Thoracic aorta endothelial cell (primary cell): ENCODE results near the gene LSM7. TPM values are rescaled to one million over a fixed set of nuclear protein-coding genes. Genes with fewer than 3 reads are reported as not detected.

Experiments used
- total RNA-seq: library from RNA; depleted of rRNA; stranded (reverse); fragments of >200 nt; gene quantifications from 2 replicates; pipeline ENCODE4 v1.2.3, GENCODE V29; 2012

The LSM7 gene
- total RNA-seq: 145 and 168 TPM in 2 replicates

DNA sequence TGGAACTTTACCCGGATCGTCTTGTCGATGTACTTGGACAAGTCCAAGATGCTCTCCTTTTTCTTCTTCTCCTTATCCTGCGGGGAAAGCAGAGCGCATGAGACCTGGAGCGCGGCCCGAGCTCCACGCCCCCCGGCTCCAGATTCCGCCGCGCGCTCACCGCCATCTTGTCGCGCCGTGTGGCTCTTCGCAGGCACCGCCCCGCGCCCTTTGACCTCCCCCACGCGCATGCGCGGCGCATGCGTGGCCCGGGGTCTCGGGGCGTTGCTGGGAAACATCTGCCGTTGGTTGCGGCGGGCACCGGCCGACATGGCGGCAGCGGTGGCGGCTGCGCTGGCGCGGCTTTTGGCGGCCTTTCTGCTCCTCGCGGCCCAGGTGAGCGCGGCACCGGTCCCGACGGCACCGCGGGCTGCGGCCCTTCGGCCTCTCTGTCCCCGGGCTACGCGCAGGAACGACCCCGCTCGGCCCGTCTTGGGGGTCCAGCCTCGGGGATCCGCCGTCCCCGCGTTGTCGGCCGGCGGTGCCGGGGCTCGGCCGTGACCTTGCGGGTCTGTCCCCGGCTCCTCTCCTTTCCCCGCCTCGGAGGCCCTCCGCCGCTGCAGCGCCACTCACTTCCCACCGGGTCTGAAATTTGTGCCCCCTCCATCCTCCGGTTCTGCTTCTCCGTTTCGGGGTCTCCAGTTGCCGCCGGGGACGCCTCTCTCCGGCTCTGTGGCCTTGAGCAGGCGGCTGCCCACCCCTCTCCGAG is at the start of gene LSM7, which contains the start of gene SPPL2B:
LSM7 (minus strand) TSS at position 186 of the 748 bp plus-strand sequence; CDS start at position 166, 20 bp downstream.
SPPL2B (plus strand) TSS at position 284 of the 748 bp plus-strand sequence; CDS start at position 310, 26 bp downstream.

DNA sequence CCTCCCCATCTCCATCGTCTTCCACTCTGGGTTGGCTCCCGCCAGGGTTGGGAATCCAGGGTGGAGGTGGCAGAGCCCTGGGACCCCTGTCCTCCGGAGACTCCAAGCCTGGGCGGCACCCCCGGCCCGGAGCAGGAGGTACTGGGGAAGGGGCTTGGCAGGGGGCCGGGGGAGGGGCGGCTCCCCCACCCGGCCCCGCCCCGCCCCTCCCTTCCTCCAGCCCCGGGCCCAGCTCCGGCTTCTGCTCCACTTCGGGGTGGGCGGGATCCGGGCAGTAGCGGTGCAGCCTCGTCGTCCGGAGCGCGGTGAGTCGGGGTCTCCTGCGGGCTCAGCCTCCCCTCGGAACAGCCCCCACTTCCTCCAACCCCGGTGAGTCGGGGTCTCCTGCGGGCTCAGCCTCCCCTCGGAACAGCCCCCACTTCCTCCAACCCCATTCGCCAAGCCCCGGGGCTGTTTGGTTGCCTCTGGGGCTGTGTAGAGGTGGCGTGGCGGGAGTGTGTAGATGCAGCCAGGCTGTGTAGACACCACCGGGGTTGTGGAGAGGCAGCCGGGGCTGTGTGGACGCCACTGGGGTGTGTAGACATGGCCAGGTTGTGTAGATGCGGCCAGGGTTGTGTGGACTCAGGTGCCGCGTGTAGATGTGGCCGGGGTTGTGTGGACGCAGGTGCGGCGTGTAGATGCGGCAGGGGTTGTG is 31.8 kb upstream of the LSM7 start, which contains the start of gene TMPRSS9:
TMPRSS9 (plus strand) TSS at position 274 of the 694 bp plus-strand sequence. CDS start 29,521 bp downstream, outside the sequence.

DNA sequence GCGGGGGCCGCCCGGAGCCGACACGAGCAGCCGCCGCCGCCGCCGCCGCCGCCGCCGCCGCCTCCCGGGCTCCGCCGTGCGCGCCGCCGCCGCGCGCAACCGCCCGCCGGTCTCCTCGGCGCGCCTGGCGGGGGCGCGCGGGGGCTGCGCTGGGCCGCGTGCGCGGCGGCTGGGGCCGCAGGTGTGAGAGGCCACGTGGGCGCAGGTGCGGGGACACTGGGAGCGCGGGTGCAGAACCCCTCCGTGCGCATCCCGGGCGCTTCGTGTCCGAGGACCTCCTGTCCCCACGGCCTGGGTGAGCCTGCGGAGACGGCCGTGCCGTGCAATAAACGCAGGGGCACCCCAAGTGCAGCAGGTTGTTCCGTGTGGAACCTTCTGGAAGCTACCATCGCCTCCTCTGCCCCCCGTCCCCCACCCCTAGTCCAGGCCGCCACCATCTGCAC is 20.3 kb downstream of the LSM7 start, which contains the start of gene LINGO3:
LINGO3 (minus strand) TSS at position 41 of the 443 bp plus-strand sequence. CDS start 16,378 bp downstream, outside the sequence.

DNA sequence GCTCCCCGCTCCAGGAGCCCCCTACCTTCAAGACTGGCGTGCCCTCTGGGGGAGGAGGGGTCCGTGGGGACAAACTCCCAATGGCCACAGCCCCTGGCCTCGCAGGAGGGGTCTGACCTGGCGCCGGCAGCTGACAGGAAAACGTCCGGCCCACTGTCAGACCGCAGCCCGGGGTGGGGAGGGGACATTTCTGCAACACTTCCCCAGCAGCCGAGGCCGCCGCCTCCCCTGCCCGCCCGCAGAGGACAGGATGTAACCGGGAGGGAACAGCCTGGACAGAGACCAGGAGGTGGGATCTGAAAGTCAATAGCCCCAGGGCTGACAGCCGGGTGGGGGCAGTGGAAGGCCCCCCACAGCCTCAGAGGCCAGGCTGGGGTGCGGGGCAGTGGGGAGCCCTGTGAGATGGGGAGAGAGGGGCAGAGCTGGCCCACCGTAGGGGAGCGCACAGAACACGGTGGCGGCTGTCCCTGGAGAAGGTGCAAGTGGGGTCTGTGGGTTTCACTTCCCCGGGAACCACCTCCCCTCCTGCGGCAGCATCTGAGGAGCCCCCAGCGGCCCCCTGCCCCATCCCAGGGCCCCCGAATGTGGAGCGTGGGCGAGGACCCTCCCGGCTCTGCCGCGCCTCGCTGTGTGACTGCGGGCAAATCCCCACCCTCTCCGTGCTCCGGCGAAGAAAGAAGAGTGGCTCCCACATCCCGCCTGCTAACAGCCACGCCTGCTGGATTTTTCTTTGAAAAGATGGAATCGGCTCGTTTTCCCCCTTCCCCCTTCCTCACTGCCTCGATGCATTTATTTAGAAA is 46.1 kb downstream of the LSM7 start, which contains the start of gene PEAK3:
PEAK3 (minus strand) TSS at position 114 of the 800 bp plus-strand sequence. CDS start 1,244 bp downstream, outside the sequence.

Other genes with a start within 250 kb of the LSM7 start
- 30.2 and 42.6 TPM in 2 replicates for gene MOB3A, start 232.3 kb downstream of the LSM7 start, total RNA-seq
- gene IZUMO4, start 231.7 kb downstream of the LSM7 start, total RNA-seq: 0.27 and 0.50 TPM in 2 replicates
- gene AP3D1, start 177.0 kb downstream of the LSM7 start, total RNA-seq: 132 and 156 TPM in 2 replicates
- gene DOT1L, start 164.7 kb downstream of the LSM7 start, total RNA-seq: 10.4 and 14.6 TPM in 2 replicates
- 32.8 and 43.1 TPM in 2 replicates for gene PLEKHJ1, start 92.3 kb downstream of the LSM7 start, total RNA-seq
- 44.0 and 55.9 TPM in 2 replicates for gene SF3A2, start 91.8 kb downstream of the LSM7 start, total RNA-seq
- gene AMH, start 79.3 kb downstream of the LSM7 start, total RNA-seq: 0.93 and 1.1 TPM in 2 replicates
- not detected in 2 replicates for gene JSRP1, start 72.2 kb downstream of the LSM7 start, total RNA-seq
- not detected in 2 replicates for gene PEAK3, start 46.4 kb downstream of the LSM7 start, total RNA-seq
- under 0.01 TPM in 1 of 2 replicates, not detected in the other for gene LINGO3, start 20.4 kb downstream of the LSM7 start, total RNA-seq
- 26.1 and 30.3 TPM in 2 replicates for gene SPPL2B, start 98 bp upstream of the LSM7 start, total RNA-seq
- under 0.01 TPM in 1 of 2 replicates, not detected in the other for gene TMPRSS9, start 31.7 kb upstream of the LSM7 start, total RNA-seq
- gene TIMM13, start 99.0 kb upstream of the LSM7 start, total RNA-seq: 42.7 and 43.8 TPM in 2 replicates
- 91.1 and 128 TPM in 2 replicates for gene LMNB2, start 128.4 kb upstream of the LSM7 start, total RNA-seq
- 24.0 and 53.3 TPM in 2 replicates for gene GADD45B, start 147.5 kb upstream of the LSM7 start, total RNA-seq